NCI-H2196 treated with DMSO at 0.1 percent for 48 hours (cell line): ENCODE measurements around the gene SLA2.
"Not testable (repeated sequence)": the region's sequence is repeated elsewhere in the genome, so short reads cannot be mapped to it uniquely, and the experiment has no call there.

ENCODE experiments used
- DNase-seq: peaks from one replicate; lab custom pipeline; 2025; ENCODE audit not compliant: unreplicated experiment; lab: John Stamatoyannopoulos, UW

The SLA2 gene

DNA sequence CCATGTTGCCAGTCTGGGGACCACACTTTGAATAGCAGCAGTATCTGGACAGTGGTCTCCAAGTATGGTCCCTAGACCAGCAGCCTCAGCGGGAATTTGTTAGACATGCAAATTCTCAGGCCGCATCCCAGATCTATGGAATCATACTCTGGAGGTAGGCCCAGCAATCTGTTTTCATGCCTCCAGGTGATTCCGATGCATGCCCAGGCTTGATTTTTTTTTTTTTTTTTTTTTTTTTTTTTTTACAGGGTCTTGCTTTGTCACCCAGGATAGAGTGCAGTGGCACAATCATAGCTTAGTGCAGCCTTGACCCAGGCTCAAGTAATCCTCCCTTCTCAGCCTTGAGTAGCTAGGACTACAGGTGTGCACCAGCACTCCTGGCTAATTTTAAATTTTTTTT, 682 bp upstream of the SLA2 start:
- no peak for DNase-seq

- no peak for DNase-seq
Measured at GRCh38 chr20:36645353-36645752, 643 bp downstream of the SLA2 start.

GRCh38 chr20:36644706-36645095, 1.3 kb downstream of the SLA2 start:
- no peak for DNase-seq

DNA sequence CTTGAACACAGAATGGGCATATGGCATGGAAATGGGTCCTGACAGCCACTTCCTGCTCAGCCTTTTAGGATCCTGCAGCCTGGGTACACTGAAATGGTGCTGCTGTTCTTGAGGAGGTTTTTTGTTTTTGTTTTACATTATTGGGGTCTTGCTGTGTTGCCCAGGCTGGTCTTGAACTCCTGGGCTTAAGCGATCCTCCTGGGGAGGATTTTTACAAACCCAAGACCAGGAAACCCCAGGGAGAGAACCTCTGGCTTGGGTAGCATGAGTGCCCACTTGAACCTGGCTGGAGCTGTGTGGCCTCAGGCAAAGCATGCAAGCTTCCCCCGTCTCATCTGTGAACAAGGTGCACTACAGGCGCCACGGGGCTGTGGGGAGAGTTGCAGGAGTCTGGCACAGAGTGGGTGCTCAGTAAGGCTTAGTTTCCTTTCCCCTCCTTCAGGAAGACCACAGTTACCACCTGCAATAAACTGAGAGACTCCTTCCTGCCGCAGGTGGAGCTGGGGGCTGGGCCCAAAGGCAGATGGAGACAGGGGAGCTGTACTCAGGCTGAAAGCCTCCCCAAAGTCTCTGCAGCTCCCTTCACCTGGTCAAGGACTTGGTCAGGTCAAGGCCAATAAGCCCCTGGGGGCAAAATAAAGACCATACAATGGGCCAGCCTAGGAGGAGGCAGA, 1.8 kb downstream of the SLA2 start:
- no peak for DNase-seq

- DNase-seq: no peak
Measured at GRCh38 chr20:36642136-36642535, 3.9 kb downstream of the SLA2 start.

- DNase-seq: no peak
Measured at GRCh38 chr20:36641506-36641843, 4.5 kb downstream of the SLA2 start.

GRCh38 chr20:36638876-36639400, 7.1 kb downstream of the SLA2 start:
- DNase-seq: not testable (repeated sequence)

- DNase-seq: no peak
Measured at GRCh38 chr20:36634342-36634741, 11.7 kb downstream of the SLA2 start.

DNA sequence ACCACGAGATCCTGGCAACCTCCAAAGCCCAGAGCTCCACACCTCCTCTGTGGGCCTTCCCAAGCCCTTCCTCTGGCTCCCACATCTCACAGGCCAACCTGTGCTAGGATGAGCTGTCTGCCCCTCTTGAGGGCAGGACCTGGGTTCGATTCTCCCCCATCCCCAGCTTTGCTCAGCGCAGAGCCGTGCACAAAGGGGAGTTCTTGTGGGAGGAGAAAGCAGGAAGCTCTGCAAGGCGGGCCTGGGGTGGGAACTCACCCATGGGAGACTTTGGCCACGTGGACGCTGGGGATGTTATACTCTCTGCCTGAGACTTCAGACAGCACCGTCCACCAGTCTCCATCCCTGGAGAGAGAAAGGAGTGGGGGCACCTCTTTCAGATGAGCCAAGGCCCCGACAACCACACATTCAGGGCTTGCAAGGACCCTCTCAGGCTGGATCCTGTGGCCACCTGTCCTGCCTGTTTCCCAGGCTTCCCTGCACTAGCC, 12.7 kb downstream of the SLA2 start:
- DNase-seq: no peak

- DNase-seq: no peak
Measured at GRCh38 chr20:36632487-36633284, 13.3 kb downstream of the SLA2 start.

DNA sequence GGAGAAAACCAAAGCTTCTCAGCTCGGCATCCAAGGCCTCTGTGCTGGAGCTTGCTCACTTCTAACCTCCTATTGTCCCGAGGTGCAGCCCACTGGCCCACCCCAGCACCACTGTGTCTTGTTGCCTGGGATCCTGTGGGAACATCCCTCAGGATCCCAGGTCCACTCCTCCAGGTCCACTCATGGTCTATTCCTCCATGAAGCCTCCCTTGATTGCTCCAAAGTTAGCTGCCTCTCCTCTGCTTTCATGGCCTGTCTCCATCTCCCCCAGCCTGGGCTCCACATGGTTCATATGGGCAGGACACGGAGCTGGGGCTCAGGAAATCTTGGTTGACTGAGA, 13.9 kb downstream of the SLA2 start:
- no peak for DNase-seq

DNA sequence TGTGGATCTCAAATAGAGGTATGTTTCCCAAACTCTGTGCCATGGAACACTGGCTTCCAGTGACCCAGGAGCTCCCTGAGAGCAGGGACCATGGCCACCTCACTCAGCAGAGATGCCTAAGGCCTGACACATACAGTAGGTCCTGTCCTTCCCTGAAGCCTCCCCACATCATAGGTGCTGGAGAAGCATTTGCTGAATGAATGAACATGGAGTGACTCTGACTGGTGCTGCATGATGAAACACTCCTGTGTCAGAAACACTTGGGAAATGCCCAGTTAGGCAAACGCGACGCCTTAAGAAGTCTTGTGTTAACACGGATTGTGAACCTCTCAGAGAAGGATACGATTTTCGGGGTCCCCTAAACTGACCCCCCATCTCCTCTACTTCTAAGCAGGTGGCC, 14.3 kb downstream of the SLA2 start:
- no peak for DNase-seq

DNA sequence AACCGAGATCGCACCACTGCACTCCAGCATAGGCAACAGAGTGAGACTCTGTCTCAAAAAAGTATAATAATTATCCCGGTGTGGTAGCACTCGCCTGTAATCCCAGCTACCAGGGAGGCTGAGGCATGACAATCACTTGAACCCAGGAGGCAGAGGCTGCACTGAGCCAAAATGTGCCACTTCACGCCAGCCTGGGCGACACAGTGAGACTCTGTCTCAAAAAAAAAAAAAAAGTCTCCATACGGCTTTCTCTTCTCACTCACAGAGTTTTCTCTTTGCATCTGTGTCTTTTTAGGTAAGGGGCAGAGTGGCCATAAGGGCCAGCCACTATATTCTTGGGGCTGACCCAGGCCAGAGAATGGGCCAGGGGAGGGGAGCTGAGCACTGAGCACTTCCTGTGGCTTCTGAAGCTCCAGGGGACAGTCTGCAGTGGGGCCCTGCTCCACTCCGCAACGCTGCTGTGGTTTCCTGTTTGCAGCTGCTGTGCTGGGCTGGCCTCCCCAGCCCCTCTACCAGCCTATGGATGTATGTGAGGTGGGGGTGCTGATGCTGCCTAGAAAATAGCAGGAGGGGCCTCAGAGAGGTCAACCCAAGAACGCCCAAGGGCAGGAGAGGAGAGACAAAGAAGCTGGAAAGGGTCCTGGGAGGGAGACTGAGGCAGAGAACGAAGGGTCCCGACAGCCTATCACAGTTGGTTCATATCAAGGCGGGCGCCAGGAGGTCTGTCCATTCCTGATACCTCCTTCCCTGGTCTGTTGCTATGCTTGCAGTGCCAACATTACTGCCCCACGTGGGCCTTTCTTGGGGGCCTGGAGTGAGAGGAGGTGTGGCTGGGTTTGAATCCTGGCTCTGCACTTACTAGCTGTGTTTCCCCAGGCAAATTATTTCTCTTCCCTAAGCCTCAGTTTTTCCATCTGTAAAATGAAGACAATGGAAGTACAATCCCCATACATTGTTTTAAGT, 16.0 kb downstream of the SLA2 start:
- no peak for DNase-seq

GRCh38 chr20:36628076-36628475, 17.9 kb downstream of the SLA2 start:
- DNase-seq: no peak

GRCh38 chr20:36624944-36625324, 21.1 kb downstream of the SLA2 start:
- DNase-seq: no peak

DNA sequence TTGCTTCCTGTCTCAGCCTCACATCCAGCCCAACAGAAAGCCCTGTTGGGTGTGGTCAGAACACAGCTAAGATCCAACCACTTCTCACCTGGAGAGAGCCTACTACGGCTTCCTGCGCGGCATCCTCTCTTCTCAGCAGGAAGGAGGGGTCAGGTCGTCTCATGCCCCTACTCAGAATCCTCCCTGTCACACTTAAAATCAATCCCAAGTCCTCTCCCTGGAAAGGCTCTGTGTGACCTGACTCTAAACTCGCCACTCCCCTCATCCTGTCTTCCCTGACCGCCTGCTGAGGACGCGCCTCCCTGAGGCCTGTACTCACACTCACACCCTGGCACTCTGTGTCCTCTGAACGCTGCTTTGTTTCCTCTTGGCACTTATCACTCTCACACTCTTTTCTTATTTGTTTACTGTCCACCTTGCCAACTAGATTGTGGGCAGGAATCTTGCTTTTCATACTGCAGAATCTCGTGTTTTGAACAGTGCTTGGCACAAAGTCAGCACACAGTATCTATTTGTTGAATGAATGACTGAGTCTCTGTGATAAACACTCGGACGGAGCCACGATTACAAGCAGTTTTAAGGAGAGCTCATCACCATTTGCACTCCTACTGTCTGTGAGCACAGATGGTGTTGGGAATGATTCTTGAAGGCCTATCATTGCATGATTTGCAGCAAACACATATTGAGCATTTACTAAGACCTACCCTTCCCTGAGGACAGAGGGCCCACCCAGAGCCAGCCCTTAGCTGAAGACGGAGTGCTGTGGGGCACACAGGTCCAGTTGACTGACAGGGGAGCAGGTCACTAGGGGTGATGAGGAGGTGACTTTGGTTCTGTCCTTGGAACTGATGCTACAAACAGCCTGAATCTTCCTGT, 21.7 kb downstream of the SLA2 start:
- peak; percentile 79 for DNase-seq

DNA sequence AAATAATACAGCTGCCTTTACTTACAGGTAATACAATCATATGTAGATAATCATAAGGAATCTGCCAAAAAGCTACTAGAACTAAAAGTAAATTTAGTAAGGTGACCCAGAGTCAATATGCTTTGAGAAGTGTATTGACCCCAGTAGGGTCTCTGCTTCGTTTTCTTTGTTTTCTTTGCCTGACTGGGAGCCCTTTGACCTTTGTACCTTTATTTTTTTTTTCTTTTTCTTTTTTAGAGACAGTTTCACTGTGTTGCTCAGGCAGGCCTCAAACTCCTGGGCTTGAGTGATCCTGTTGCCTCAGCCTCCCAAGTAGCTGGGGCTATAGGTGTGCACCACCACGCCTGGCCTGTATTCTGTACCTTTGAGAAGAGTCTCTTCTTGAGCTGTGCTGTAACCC, 22.6 kb downstream of the SLA2 start:
- DNase-seq: no peak

GRCh38 chr20:36620917-36621316, 25.1 kb downstream of the SLA2 start:
- DNase-seq: no peak

GRCh38 chr20:36614781-36615557, 31.0 kb downstream of the SLA2 start:
- DNase-seq: no peak

DNA sequence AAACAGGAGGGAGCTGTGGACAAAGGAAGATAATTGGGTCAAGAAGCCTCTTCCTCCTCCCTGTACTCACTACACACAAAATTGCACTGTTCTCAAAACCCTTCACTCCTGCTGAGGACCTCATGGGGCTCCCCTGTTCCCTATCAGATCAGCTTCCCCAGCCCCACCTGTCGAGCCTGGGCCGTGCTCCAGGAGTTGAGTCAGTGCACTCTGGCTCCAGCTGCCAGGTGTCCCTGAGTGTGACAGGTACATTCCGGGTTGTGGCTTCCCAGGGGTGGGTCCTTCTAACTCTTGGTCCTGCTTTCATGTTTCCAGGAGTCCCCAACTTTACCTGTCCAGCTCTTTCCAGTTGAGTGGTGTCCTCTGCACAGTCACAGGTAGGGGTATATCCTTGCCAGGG, 32.0 kb downstream of the SLA2 start:
- peak; percentile 59 for DNase-seq
